Erythroblast (primary cell): ENCODE data around the gene PAN2.

Experiments
- DNase-seq, 2 experiments: peaks; one replicate each; lab custom pipeline; 2025; lab: John Stamatoyannopoulos, UW
- GATA1 ChIP-seq: IDR thresholded peaks from 2 replicates; pipeline ENCODE4 v1.6.1; 2011; ENCODE audit warnings: low read depth, mild to moderate bottlenecking, control low read depth, low read length, moderate library complexity
- POLR2A ChIP-seq: IDR thresholded peaks from 2 replicates; pipeline ENCODE4 v1.6.1; 2011; ENCODE audit warnings: mild to moderate bottlenecking, low read length

Gene PAN2

GRCh38 chr12:56333679-56334489 is at the start of gene PAN2:
Gene PAN2 (minus strand): TSS chr12:56334000. CDS start chr12:56333094, 906 bp downstream.
- peak; percentile 90 for TF ChIP-seq POLR2A
- no peak for TF ChIP-seq GATA1
- DNase-seq = peak; percentile 98

DNA sequence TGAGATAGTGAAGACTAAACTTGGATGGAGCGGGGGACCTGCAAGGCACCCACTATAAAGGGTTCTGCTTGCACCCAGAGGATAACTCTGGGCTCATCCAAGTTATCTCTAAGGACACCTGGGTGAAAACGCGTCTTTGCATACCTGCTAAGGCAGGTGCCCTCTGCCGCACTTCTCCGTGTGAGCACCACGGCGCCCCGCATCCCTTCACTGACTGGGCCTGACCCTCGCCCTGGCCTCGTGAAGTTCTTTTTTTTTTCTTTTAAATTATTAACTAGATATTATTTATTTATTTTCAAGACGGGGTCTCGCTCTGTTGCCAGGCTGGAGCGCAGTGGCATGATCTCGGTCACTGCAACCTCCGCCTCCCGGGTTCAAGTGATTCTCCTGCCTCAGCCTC is 48.8 kb upstream of the PAN2 start:
- TF ChIP-seq GATA1 (no peak), POLR2A (no peak)

DNA sequence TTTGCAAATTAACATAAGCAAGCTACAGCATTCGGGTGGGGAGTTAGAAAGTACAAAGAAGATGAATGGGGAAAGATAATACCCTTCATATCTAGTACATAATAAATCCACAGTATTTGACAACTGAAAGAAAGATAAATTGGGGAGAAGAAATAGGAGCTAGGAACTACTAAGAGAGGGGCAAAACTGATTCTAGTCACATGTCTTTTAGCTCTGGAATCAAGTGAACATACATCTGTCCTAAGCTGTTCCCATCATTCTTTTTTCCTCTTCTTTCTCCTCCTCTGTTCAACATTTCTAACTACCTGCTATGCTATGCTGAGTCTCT is 44.2 kb upstream of the PAN2 start:
- no peak for TF ChIP-seq POLR2A
- no peak for TF ChIP-seq GATA1
- DNase-seq = no peak

More for the DNA sequence above, 48.8 kb upstream of the PAN2 start:
- no peak for DNase-seq

DNA sequence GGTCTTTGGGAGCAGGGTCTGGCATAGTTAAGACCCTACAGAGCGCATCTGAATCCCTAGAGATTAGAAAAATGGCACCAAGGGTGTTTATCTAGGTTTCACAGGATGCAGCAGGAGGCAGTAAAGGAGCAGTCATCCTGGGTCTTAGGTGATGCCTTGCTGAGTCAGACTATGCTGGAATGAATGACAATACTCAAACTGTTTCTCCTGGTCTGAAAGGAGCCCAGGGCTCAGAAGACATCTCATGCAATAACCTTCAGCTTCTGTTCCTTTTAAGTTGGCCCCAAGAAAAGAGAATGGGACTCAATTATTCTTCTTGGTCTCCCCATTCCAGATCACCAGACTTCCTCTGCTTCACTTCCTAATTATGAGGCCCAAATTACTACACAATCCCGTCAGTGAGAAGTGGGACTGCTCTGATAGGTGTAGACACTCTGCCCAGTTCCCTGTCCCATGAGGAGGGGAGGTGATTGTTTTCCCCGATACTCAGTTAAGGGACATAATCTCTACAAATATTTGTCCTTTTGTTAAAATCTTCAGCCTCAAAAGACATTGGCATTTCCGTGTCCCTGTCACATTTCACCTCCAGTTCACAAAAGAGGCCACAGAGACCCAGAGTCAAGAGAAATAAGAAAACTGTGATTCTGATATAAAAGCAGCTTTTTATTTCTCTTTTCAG is 43.6 kb upstream of the PAN2 start:
- TF ChIP-seq GATA1 = no peak
- no peak for TF ChIP-seq POLR2A
- peak; percentile 72 to 76 for DNase-seq

GRCh38 chr12:56375598-56376434 is 42.0 kb upstream of the PAN2 start:
- no peak for DNase-seq
- TF ChIP-seq POLR2A = no peak
- TF ChIP-seq GATA1 = no peak

GRCh38 chr12:56374726-56375597 is 41.2 kb upstream of the PAN2 start:
- no peak for DNase-seq
- TF ChIP-seq GATA1 = no peak
- TF ChIP-seq POLR2A = no peak

- TF ChIP-seq GATA1 (no peak), POLR2A (no peak)
Measured at GRCh38 chr12:56373515-56373914, 39.7 kb upstream of the PAN2 start.

DNA sequence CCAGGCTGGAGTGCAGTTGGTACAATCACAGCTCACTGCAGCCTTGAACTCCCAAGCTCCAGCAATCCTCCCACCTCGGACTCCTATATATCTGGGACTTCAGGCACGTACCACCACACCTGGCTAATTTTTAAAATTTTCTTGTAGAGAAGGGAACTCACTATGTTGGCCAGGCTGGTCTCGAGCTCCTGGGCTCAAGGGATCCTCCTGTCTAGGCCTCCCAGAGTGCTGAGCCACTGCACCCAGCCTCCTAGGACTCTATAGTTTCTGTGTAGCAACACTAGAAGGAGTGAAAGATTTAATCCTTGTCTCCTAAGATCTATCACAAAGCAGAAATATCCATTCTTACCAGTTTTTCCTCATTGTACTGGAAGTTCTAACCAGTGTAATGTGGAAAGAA is 33.1 kb upstream of the PAN2 start:
- DNase-seq = no peak
- TF ChIP-seq POLR2A (no peak), GATA1 (no peak)

More at GRCh38 chr12:56373515-56373914, 39.7 kb upstream of the PAN2 start:
- DNase-seq = no peak

DNA sequence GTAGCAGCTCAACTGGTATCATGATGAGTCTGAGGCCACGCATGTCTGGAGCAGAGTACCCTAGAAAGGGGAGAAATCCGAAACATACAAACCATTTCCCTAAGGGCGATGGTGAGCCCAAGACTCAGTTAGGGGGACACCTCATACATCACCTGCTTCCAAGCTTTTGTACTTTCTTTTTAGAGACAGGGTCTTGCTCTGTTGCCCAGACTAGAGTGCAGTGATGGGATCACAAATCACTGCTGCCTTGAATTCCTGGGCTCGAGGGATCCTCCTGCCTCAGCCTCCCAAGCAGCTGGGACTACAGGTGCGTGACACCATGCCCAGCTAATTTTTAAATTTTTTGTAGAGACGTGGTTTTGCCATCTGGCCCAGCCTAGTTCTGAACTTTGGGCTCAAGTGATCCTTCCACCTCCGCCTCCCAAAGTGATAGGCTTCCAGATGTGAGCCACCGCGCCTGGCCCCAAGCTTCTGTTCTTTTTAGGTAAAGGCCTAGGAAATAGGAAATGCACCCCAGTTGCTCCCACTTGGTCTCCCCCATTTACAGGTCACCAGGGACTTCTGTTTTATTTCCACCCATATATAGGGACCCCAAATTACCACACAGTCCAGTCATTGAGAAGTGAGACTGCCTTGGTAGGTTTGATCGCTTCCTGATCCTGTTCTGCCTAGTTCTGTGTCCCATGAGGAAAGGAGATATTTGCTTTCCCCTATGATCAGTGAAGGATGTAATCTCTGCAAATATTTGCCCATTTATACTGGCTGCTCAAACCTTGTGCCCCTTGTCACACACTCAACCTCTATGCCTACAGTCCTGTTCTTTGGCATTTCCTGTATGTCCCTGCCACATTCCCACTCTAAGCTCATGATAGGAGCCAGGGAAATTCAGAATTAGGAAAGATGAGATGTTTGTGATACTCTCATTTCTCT is 28.6 kb upstream of the PAN2 start, which contains the start of gene APOF:
APOF (minus strand) TSS at position 728 of the 930 bp plus-strand sequence; CDS start at position 616, 112 bp downstream.
- TF ChIP-seq GATA1 = no peak
- no peak for TF ChIP-seq POLR2A
- DNase-seq = no peak

GRCh38 chr12:56361487-56362129 is 27.8 kb upstream of the PAN2 start:
- DNase-seq = no peak
- TF ChIP-seq POLR2A = no peak
- no peak for TF ChIP-seq GATA1

GRCh38 chr12:56359851-56360767 is 26.3 kb upstream of the PAN2 start, which contains the start of gene STAT2:
Gene STAT2 (minus strand): TSS chr12:56360107. CDS start chr12:56356571, 3,536 bp downstream.
- peak; percentile 99 to 100 for DNase-seq
- TF ChIP-seq POLR2A = peak; percentile 74
- TF ChIP-seq GATA1 = no peak
